Skin of body (tissue), 2 donors: Measurements from ENCODE around the gene FNDC10. TPM values are rescaled to one million over a fixed set of nuclear protein-coding genes. Genes with fewer than 3 reads are reported as not detected.

Source experiments
- DNase-seq: peaks from one replicate; lab custom pipeline; 2025; lab: John Stamatoyannopoulos, UW
- total RNA-seq: library from RNA; depleted of rRNA; stranded (reverse); fragments of >200 nt; gene quantifications from one replicate; pipeline ENCODE4 v1.2.3, GENCODE V29; 2014

The FNDC10 gene
- total RNA-seq, 1 donor from 2014 or later: 0.99 TPM

- DNase-seq: no peak
These were observed 28.2 kb upstream of the FNDC10 start for GRCh38 chr1:1627829-1628753.

- DNase-seq: no peak
These were observed 27.4 kb upstream of the FNDC10 start for GRCh38 chr1:1627261-1627828.

GRCh38 chr1:1626207-1627141 lies 26.5 kb upstream of the FNDC10 start:
- DNase-seq: no peak

GRCh38 chr1:1625824-1626206 lies 25.9 kb upstream of the FNDC10 start:
- no peak for DNase-seq

- DNase-seq: no peak
These were observed 25.5 kb upstream of the FNDC10 start for GRCh38 chr1:1625404-1625775.

- DNase-seq: no peak
These were observed 24.8 kb upstream of the FNDC10 start for GRCh38 chr1:1624443-1625403.

GRCh38 chr1:1623631-1624442 lies 23.9 kb upstream of the FNDC10 start:
- no peak for DNase-seq

GRCh38 chr1:1623181-1623630 lies 23.3 kb upstream of the FNDC10 start:
- DNase-seq: no peak

GRCh38 chr1:1622788-1623094 lies 22.8 kb upstream of the FNDC10 start:
- no peak for DNase-seq

- no peak for DNase-seq
These were observed 22.3 kb upstream of the FNDC10 start for GRCh38 chr1:1622010-1622787.

- DNase-seq: no peak
These were observed 21.5 kb upstream of the FNDC10 start for GRCh38 chr1:1621173-1622009.

- DNase-seq: no peak
These were observed 20.7 kb upstream of the FNDC10 start for GRCh38 chr1:1620433-1621139.

GRCh38 chr1:1619917-1620361 lies 20.0 kb upstream of the FNDC10 start:
- no peak for DNase-seq

- no peak for DNase-seq
These were observed 18.6 kb upstream of the FNDC10 start for GRCh38 chr1:1618396-1619068.

- DNase-seq: no peak
These were observed 18.0 kb upstream of the FNDC10 start for GRCh38 chr1:1617925-1618324.

- no peak for DNase-seq
These were observed 17.6 kb upstream of the FNDC10 start for GRCh38 chr1:1617516-1617915.

GRCh38 chr1:1616838-1617237 lies 16.9 kb upstream of the FNDC10 start:
- DNase-seq: no peak
